Adipose tissue (tissue), 3 donors: ENCODE measurements around the gene CDK17. TPM values are rescaled to one million over a fixed set of nuclear protein-coding genes. Genes with fewer than 3 reads are reported as not detected.
A peak's percentile ranks its signal among the peaks of the same experiment; 100 is the strongest.

Experiments used
- H3K27ac ChIP-seq: one replicate; pipeline ENCODE4 v1.5.1; 2013; ENCODE audit warnings: low read depth, low read length
- WGBS, 3 donors: extraction: QIAGEN DNeasy Blood & Tissue Kit; methylation state at CpG; one replicate each; pipeline ENCODE4 v1.1.7; 2013; 5-methylcytosine and 5-hydroxymethylcytosine counted together
- polyA plus RNA-seq, 3 donors: library from polyadenylated mRNA; stranded (reverse); fragments of 200-250 nt; gene quantifications; one replicate each; pipeline ENCODE4 v1.2.3, GENCODE V29; 2013
- donor health status: healthy with polysubstance abuse.
- donor health status: Bipolar disorder and iron deficiency.
- donor health status: healthy.

CDK17 gene
- polyA plus RNA-seq, 3 donors: 3.8 to 20.4 (median 12.1) TPM

- 24 to 48% (median 42%) methylated on average over 8 of the region's 8 CpGs for WGBS, 3 donors
These were observed 141.9 kb downstream of the CDK17 start for GRCh38 chr12:96258104-96258961.

GRCh38 chr12:96257550-96258103 is 142.6 kb downstream of the CDK17 start:
- WGBS, 3 donors: 40 to 81% (median 79%) methylated on average over 2 of the region's 2 CpGs
- no peak overlapping the region for H3K27ac ChIP-seq

More at GRCh38 chr12:96258104-96258961, 141.9 kb downstream of the CDK17 start:
- H3K27ac ChIP-seq: no peak overlapping the region

GRCh38 chr12:96256672-96257361 is 143.4 kb downstream of the CDK17 start:
- 57 to 83% (median 82%) methylated on average over 7 of the region's 7 CpGs for WGBS, 3 donors
- no peak overlapping the region for H3K27ac ChIP-seq

- WGBS, 3 donors: 38 to 86% (median 47%) methylated on average over 8 of the region's 8 CpGs
- H3K27ac ChIP-seq: no peak overlapping the region
These were observed 145.2 kb downstream of the CDK17 start for GRCh38 chr12:96255077-96255476.

GRCh38 chr12:96250119-96250685 is 150.0 kb downstream of the CDK17 start:
- H3K27ac ChIP-seq: no peak overlapping the region
- 88 to 93% (median 90%) methylated on average over 7 of the region's 7 CpGs for WGBS, 3 donors

GRCh38 chr12:96249196-96250118 is 150.8 kb downstream of the CDK17 start:
- H3K27ac ChIP-seq: no peak overlapping the region
- 67 to 78% (median 73%) methylated on average over 16 of the region's 16 CpGs for WGBS, 3 donors

GRCh38 chr12:96248136-96248931 is 151.9 kb downstream of the CDK17 start:
- WGBS, 3 donors: 81 to 85% (median 85%) methylated on average over 17 of the region's 17 CpGs
- H3K27ac ChIP-seq: no peak overlapping the region

GRCh38 chr12:96247563-96247962 is 152.7 kb downstream of the CDK17 start:
- no peak overlapping the region for H3K27ac ChIP-seq
- 84 to 94% (median 86%) methylated on average over 13 of the region's 13 CpGs for WGBS, 3 donors

GRCh38 chr12:96246926-96247505 is 153.2 kb downstream of the CDK17 start:
- 92 to 97% (median 95%) methylated on average over 32 to 36 of the region's 36 CpGs for WGBS, 3 donors
- H3K27ac ChIP-seq: no peak overlapping the region

GRCh38 chr12:96244826-96245225 is 155.4 kb downstream of the CDK17 start:
- WGBS, 3 donors: 74 to 81% (median 80%) methylated on average over 13 of the region's 13 CpGs

GRCh38 chr12:96242597-96242996 is 157.6 kb downstream of the CDK17 start:
- no peak overlapping the region for H3K27ac ChIP-seq
- WGBS, 3 donors: 52 to 74% (median 58%) methylated on average over 12 of the region's 12 CpGs

More at GRCh38 chr12:96244826-96245225, 155.4 kb downstream of the CDK17 start:
- no peak overlapping the region for H3K27ac ChIP-seq

- 29 to 75% (median 31%) methylated on average over 9 of the region's 9 CpGs for WGBS, 3 donors
These were observed 158.4 kb downstream of the CDK17 start for GRCh38 chr12:96241846-96242256.

GRCh38 chr12:96241431-96241830 is 158.8 kb downstream of the CDK17 start:
- H3K27ac ChIP-seq: no peak overlapping the region
- 65 to 83% (median 68%) methylated on average over 4 of the region's 4 CpGs for WGBS, 3 donors

More at GRCh38 chr12:96241846-96242256, 158.4 kb downstream of the CDK17 start:
- no peak overlapping the region for H3K27ac ChIP-seq

- WGBS, 3 donors: 54 to 70% (median 64%) methylated on average over 11 of the region's 11 CpGs
- H3K27ac ChIP-seq: no peak overlapping the region
These were observed 159.6 kb downstream of the CDK17 start for GRCh38 chr12:96240656-96241055.

- WGBS, 3 donors: 65 to 82% (median 72%) methylated on average over 18 of the region's 18 CpGs
- peak overlapping the region; percentile 3 for H3K27ac ChIP-seq
These were observed 160.3 kb downstream of the CDK17 start for GRCh38 chr12:96239711-96240635.
